Loucy (cell line): ENCODE data around the gene SLC25A31.

Experiments
- EZH2phosphoT487 ChIP-seq: fragments of 200-600 bp; IDR thresholded peaks from 2 replicates; pipeline ENCODE4 v1.6.1; 2018; ENCODE audit warnings: antibody characterized with exemption, mild to moderate bottlenecking, moderate library complexity, borderline replicate concordance
- TF ChIP-seq, protein P1 (sequence below): fragments of 200-600 bp; sonication (generic); conservative IDR thresholded peaks from 2 replicates; pipeline ENCODE4 v1.5.1; 2014; ENCODE audit warnings: mild to moderate bottlenecking, antibody characterized with exemption, low read length

- TF ChIP-seq, protein P1, sequence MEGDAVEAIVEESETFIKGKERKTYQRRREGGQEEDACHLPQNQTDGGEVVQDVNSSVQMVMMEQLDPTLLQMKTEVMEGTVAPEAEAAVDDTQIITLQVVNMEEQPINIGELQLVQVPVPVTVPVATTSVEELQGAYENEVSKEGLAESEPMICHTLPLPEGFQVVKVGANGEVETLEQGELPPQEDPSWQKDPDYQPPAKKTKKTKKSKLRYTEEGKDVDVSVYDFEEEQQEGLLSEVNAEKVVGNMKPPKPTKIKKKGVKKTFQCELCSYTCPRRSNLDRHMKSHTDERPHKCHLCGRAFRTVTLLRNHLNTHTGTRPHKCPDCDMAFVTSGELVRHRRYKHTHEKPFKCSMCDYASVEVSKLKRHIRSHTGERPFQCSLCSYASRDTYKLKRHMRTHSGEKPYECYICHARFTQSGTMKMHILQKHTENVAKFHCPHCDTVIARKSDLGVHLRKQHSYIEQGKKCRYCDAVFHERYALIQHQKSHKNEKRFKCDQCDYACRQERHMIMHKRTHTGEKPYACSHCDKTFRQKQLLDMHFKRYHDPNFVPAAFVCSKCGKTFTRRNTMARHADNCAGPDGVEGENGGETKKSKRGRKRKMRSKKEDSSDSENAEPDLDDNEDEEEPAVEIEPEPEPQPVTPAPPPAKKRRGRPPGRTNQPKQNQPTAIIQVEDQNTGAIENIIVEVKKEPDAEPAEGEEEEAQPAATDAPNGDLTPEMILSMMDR, result no peak
- TF ChIP-seq EZH2phosphoT487, result no peak
These were observed 26.7 kb downstream of the SLC25A31 start for GRCh38 chr4:127756906-127757305.
